SK-N-SH (cell line): Measurements from ENCODE around the gene GNG12. TPM values are rescaled to one million over a fixed set of nuclear protein-coding genes. Genes with fewer than 3 reads are reported as not detected.

Source experiments
- CTCF ChIA-PET: fragments of 300-600, 350-600 bp; formaldehyde crosslinking; extraction: SDS; loops from one replicate; lab custom pipeline; 2021; lab: Yijun Ruan, JAX
- POLR2A ChIA-PET: fragments of 350-600 bp; sonication (Branson Sonifier 250); formaldehyde crosslinking; extraction: SDS; loops from one replicate; lab custom pipeline; 2020; ENCODE audit warnings: antibody characterized with exemption, inconsistent platforms; lab: Yijun Ruan, JAX
- DNase-seq: peaks from one replicate; pipeline ENCODE4 v3.0.0; 2012
- H2AFZ ChIP-seq: fragments of 200-600 bp; sonication (generic); 2 replicates; pipeline ENCODE4 v1.8.1; 2016; ENCODE audit warnings: antibody characterized with exemption, mild to moderate bottlenecking, low read depth
- H3F3A ChIP-seq: fragments of 200-600 bp; sonication (generic); replicated peaks from 2 replicates; pipeline ENCODE3; 2016; ENCODE audit warnings: antibody characterized with exemption, mild to moderate bottlenecking; ENCODE audit not compliant: insufficient read depth
- H3K27ac ChIP-seq, 2 experiments: fragments of 200-500 bp in 1 of 2; fragments of 200-600 bp in 1 of 2; sonication (Bioruptor generic) in 1 of 2; sonication (generic), shearing (Covaris generic) in 1 of 2; 2 replicates each; pipeline versions ENCODE4 v1.5.1 to v1.6.1; 2014 to 2016; ENCODE audit warnings: low read depth in 2 of 2, inconsistent platforms in 1 of 2, low read length in 1 of 2, mild to moderate bottlenecking in 1 of 2, mixed read lengths in 1 of 2
- H3K27me3 ChIP-seq: fragments of 200-600 bp; sonication (generic), shearing (Covaris generic); 2 replicates; pipeline ENCODE4 v1.6.1; 2016; ENCODE audit warnings: mixed run types; ENCODE audit not compliant: insufficient read depth
- H3K36me3 ChIP-seq, 2 experiments: fragments of 200-500 bp in 1 of 2; fragments of 200-600 bp in 1 of 2; sonication (Bioruptor generic) in 1 of 2; sonication (generic) in 1 of 2; replicated peaks in 1 of 2; 2 replicates each; pipeline versions ENCODE3 to v1.5.1; 2014 to 2016; ENCODE audit warnings: low read length in 1 of 2, mild to moderate bottlenecking in 1 of 2; ENCODE audit not compliant: insufficient read depth in 2 of 2, control insufficient read depth in 1 of 2
- H3K4me1 ChIP-seq, 2 experiments: fragments of 200-500 bp in 1 of 2; fragments of 200-600 bp in 1 of 2; sonication (Bioruptor generic) in 1 of 2; sonication (generic), shearing (Covaris generic) in 1 of 2; 2 replicates each; pipeline versions ENCODE4 v1.5.1 to v1.6.1; 2014 to 2016; ENCODE audit warnings: low read depth in 1 of 2, low read length in 1 of 2, mixed run types in 1 of 2; ENCODE audit not compliant: insufficient read depth in 2 of 2, control insufficient read depth in 1 of 2
- H3K4me2 ChIP-seq: fragments of 200-600 bp; sonication (generic), shearing (Covaris generic); 2 replicates; pipeline ENCODE4 v1.6.1; 2017; ENCODE audit warnings: mixed run types
- H3K4me3 ChIP-seq, 2 experiments: fragments of 200-500 bp in 1 of 2; fragments of 200-600 bp in 1 of 2; sonication (Bioruptor generic) in 1 of 2; sonication (generic), shearing (Covaris generic) in 1 of 2; 2 replicates each; pipeline versions ENCODE4 v1.5.1 to v1.8.1; 2014 to 2016; ENCODE audit warnings: low read depth in 2 of 2, inconsistent platforms in 1 of 2, low read length in 1 of 2, mild to moderate bottlenecking in 1 of 2, mixed read lengths in 1 of 2, moderate library complexity in 1 of 2
- H3K79me2 ChIP-seq: fragments of 200-600 bp; sonication (generic); 2 replicates; pipeline ENCODE4 v1.8.1; 2017; ENCODE audit warnings: mild to moderate bottlenecking; ENCODE audit not compliant: insufficient read depth
- H3K9ac ChIP-seq: fragments of 200-600 bp; sonication (generic); 2 replicates; pipeline ENCODE4 v1.6.1; 2017; ENCODE audit warnings: mixed run types
- H3K9me2 ChIP-seq: fragments of 200-600 bp; sonication (generic); 2 replicates; pipeline ENCODE4 v1.6.1; 2017; ENCODE audit warnings: mixed run types
- H3K9me3 ChIP-seq: fragments of 200-600 bp; sonication (generic); 2 replicates; pipeline ENCODE4 v1.6.1; 2017; ENCODE audit warnings: mixed run types, mild to moderate bottlenecking, moderate library complexity
- H4K20me1 ChIP-seq: fragments of 200-600 bp; sonication (generic); 2 replicates; pipeline ENCODE4 v1.6.1; 2017; ENCODE audit warnings: mild to moderate bottlenecking, mixed run types; ENCODE audit not compliant: insufficient read depth
- ELF1 ChIP-seq: IDR thresholded peaks from 2 replicates; pipeline ENCODE4 v1.4.0; 2012
- NRF1 ChIP-seq: IDR thresholded peaks from 2 replicates; pipeline ENCODE4 v1.6.1; 2012; ENCODE audit warnings: low read depth, mild to moderate bottlenecking, low read length
- PBX3 ChIP-seq: IDR thresholded peaks from 2 replicates; pipeline ENCODE4; 2012
- POLR2AphosphoS5 ChIP-seq: IDR thresholded peaks from 2 replicates; pipeline ENCODE4 v1.6.1; 2012; ENCODE audit warnings: low read depth, low read length
- REST ChIP-seq: IDR thresholded peaks from 2 replicates; pipeline ENCODE4 v1.6.1; 2012; ENCODE audit warnings: mild to moderate bottlenecking, low read depth, low read length, moderate library complexity
- RFX5 ChIP-seq: IDR thresholded peaks from 2 replicates; pipeline ENCODE4 v1.6.1; 2012; ENCODE audit warnings: mild to moderate bottlenecking, improper control_type of control experiment, low read length
- RXRA ChIP-seq: IDR thresholded peaks from 2 replicates; pipeline ENCODE4 v1.4.0; 2012; ENCODE audit warnings: low read depth, mild to moderate bottlenecking, borderline replicate concordance
- SIN3A ChIP-seq: IDR thresholded peaks from 2 replicates; pipeline ENCODE4 v1.6.1; 2012; ENCODE audit warnings: low read depth, mild to moderate bottlenecking, low read length, moderate library complexity, borderline replicate concordance
- SMC3 ChIP-seq: IDR thresholded peaks from 2 replicates; pipeline ENCODE4 v1.6.1; 2012; ENCODE audit warnings: low read depth, low read length, improper control_type of control experiment
- TEAD4 ChIP-seq: IDR thresholded peaks from 2 replicates; pipeline ENCODE4 v1.4.0; 2012; ENCODE audit warnings: mild to moderate bottlenecking, borderline replicate concordance; ENCODE audit not compliant: insufficient read depth
- YY1 ChIP-seq: IDR thresholded peaks from 2 replicates; pipeline ENCODE4 v1.4.0; 2012; ENCODE audit warnings: low read depth, mild to moderate bottlenecking
- ZBTB33 ChIP-seq: IDR thresholded peaks from 2 replicates; pipeline ENCODE4 v1.4.0; 2012; ENCODE audit warnings: low read depth, borderline replicate concordance
- WGBS: methylation state at CpG from one replicate; pipeline ENCODE4 v1.1.6; 2017; ENCODE audit warnings: low lambda C conversion rate; 5-methylcytosine and 5-hydroxymethylcytosine counted together
- polyA plus RNA-seq, 3 experiments: library from polyadenylated mRNA; depleted of rRNA; stranded (reverse); fragments of >200 nt; gene quantifications; 2 replicates each; pipeline ENCODE4 v1.2.3, GENCODE V29; 2012

The GNG12 gene
- polyA plus RNA-seq, 1 of the 3 experiments (the other 2 are of a cell fraction): 41.2 TPM

GRCh38 chr1:67722292-67722944 is 110.8 kb downstream of the GNG12 start:
- no peak for DNase-seq
- peak overlapping the region; percentile 49; the same call in 1 of the 2 replicates for H3K4me2 ChIP-seq
- no peaks in the 10 kb centered on the region for H3K9me3 ChIP-seq
- H3K79me2 ChIP-seq: peaks cover 51% of the 10 kb centered on the region
- peaks cover 39 to 52% of the 10 kb centered on the region in 2 experiments for H3K4me1 ChIP-seq
- H4K20me1 ChIP-seq: no peaks in the 10 kb centered on the region
- peak overlapping the region; percentile 83 to 95 for H3K27ac ChIP-seq
- no peak overlapping the region for H2AFZ ChIP-seq
- H3K9me2 ChIP-seq: no peaks in the 10 kb centered on the region
- H3K27me3 ChIP-seq: no peaks in the 10 kb centered on the region
- ChIA-PET CTCF (interaction anchor here (1.0 to 4.0 kb wide), 3 partner anchors 10 to 161 kb away, joined by 3 to 14 read pairs (median 6); no protein-coding TSS in a partner anchor), POLR2A (no interaction called here)
- H3K36me3 ChIP-seq: no peaks in the 10 kb centered on the region
- H3K9ac ChIP-seq: no peak overlapping the region
- H3F3A ChIP-seq: peaks cover 42% of the 10 kb centered on the region
- TF ChIP-seq YY1 (no peak), PBX3 (peak; percentile 44), SIN3A (no peak)
- whole genome bisulfite sequencing: 76% methylated on average over 4 of the region's 4 CpGs
- no peak overlapping the region for H3K4me3 ChIP-seq

GRCh38 chr1:67721650-67722291 is 111.5 kb downstream of the GNG12 start:
- Histone ChIP-seq H2AFZ (no peak overlapping the region), H3K4me1 (peaks cover 40 to 57% of the 10 kb centered on the region in 2 experiments), H3K27ac (peak overlapping the region; percentile 83 to 95; a peak in 3 of 4 replicates), H3K4me3 (no peak overlapping the region), H3K9me2 (no peaks in the 10 kb centered on the region), H3F3A (peaks cover 40% of the 10 kb centered on the region), H3K27me3 (no peaks in the 10 kb centered on the region), H3K36me3 (no peaks in the 10 kb centered on the region), H3K4me2 (peak overlapping the region; percentile 49; the same call in 1 of the 2 replicates), H3K9ac (no peak overlapping the region), H3K79me2 (peaks cover 46% of the 10 kb centered on the region), H3K9me3 (no peaks in the 10 kb centered on the region), H4K20me1 (no peaks in the 10 kb centered on the region)
- ChIA-PET POLR2A (no interaction called here), CTCF (interaction anchor here (1.8 to 4.4 kb wide), 4 partner anchors 9 to 160 kb away, joined by 6 to 19 read pairs (median 10); no protein-coding TSS in a partner anchor)
- TF ChIP-seq SMC3 (no peak), SIN3A (no peak), NRF1 (no peak)
- no peak for DNase-seq
- WGBS: 81% methylated on average over 2 of the region's 2 CpGs

- DNase-seq: no peak
- no peak overlapping the region for H3K9ac ChIP-seq
- WGBS: 100% methylated on average over 4 of the region's 4 CpGs
- TF ChIP-seq SIN3A (no peak), TEAD4 (no peak), YY1 (no peak), POLR2AphosphoS5 (no peak), RFX5 (no peak), RXRA (no peak), REST (no peak), ELF1 (no peak), ZBTB33 (no peak)
Measured at GRCh38 chr1:67721112-67721511, 112.2 kb downstream of the GNG12 start.

More at GRCh38 chr1:67721112-67721511, 112.2 kb downstream of the GNG12 start:
- Histone ChIP-seq H3K4me2 (no peak overlapping the region), H3K27me3 (no peaks in the 10 kb centered on the region), H3K27ac (no peak overlapping the region), H3F3A (peaks cover 33% of the 10 kb centered on the region), H3K9me3 (no peaks in the 10 kb centered on the region), H2AFZ (no peak overlapping the region), H3K36me3 (no peaks in the 10 kb centered on the region), H3K4me3 (no peak overlapping the region), H3K9me2 (no peaks in the 10 kb centered on the region), H3K4me1 (peaks cover 46 to 59% of the 10 kb centered on the region in 2 experiments), H4K20me1 (no peaks in the 10 kb centered on the region), H3K79me2 (peaks cover 50% of the 10 kb centered on the region)
- ChIA-PET CTCF (interaction anchor here (0.6 to 4.4 kb wide), 6 partner anchors 9 to 160 kb away, joined by 3 to 19 read pairs (median 6); no protein-coding TSS in a partner anchor), POLR2A (no interaction called here)
